ENCODE data around the gene ATP6V1D. TPM values are rescaled to one million over a fixed set of nuclear protein-coding genes. Genes with fewer than 3 reads are reported as not detected.
A peak's percentile ranks its signal among the peaks of the same experiment; 100 is the strongest.
"Not testable (repeated sequence)": the region's sequence is repeated elsewhere in the genome, so short reads cannot be mapped to it uniquely, and the experiment has no call there.

ATP6V1D gene
- total RNA-seq, 1 donor from 2014 or later = 29.1 TPM

DNA sequence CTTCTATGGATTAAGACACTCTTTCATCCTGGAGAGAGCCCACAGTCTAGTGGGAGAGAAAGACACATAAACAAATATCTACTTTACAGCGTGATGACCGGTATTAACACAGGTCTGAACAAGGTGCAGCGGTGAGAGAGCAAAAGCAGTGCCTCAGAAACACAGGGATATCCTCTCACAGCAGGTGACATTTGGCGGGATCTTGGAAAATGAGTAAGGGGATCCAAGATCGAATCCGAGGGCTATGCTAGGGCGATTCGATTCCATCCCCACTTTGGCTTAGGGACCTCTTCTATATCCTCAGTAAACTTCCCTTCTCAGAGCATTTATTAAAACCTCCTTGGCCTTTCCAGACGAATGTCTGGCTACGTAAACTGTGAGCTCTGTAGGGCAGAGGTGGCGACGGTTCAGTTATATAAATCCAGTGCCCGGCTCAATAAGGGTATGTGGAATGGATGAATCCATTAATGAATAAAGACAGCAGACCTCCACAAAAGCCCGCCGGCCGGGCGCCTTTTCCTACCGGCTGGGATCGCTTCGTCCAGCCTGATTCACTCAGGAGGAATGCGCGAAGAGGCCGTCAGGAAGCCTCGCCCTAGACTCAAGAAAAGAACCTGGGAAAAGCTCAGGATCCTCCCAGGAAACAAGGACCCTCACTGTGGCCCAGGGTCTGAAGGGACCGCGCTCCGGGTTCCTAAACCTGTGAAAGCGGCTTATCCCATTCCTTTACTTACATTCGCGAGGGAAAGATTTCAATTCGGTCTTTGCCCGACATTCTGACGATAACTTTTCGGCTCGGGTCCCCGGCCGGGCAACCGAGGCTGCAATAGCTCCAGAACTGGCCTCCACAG is 455 bp downstream of the ATP6V1D start:
- intact Hi-C loops (cut with micrococcal nuclease) = loop anchor here (1.0 to 10.0 kb wide), 3 partner anchors 118 to 744 kb away; partner anchors contain the start of genes ARG2 and PALS1
- Mint-ChIP-seq H3K27ac (peak overlapping the region; percentile 97), H3K36me3 (ENCODE audit: low read depth) (peaks cover 24% of the 10 kb centered on the region), H3K9me3 (no peaks in the 10 kb centered on the region), H3K4me3 (peak overlapping the region; percentile 92), H3K4me1 (ENCODE audit: low read depth) (peaks cover 75% of the 10 kb centered on the region), H3K27me3 (ENCODE audit: insufficient read depth) (no peaks in the 10 kb centered on the region)
- peak; percentile 1 for DNase-seq (ENCODE audit: low spot score)

- H3K9me3 Mint-ChIP-seq = no peaks in the 10 kb centered on the region
- H3K4me3 Mint-ChIP-seq = peak overlapping the region; percentile 92
- no peak for DNase-seq (ENCODE audit: low spot score)
- H3K27ac Mint-ChIP-seq = no peak overlapping the region
- H3K27me3 Mint-ChIP-seq (ENCODE audit: insufficient read depth) = no peaks in the 10 kb centered on the region
- intact Hi-C loops (cut with micrococcal nuclease) = loop anchor here (10.0 kb wide), 1 partner anchor 743 kb away; no protein-coding TSS in a partner anchor
- peaks cover 18% of the 10 kb centered on the region for H3K36me3 Mint-ChIP-seq (ENCODE audit: low read depth)
- H3K4me1 Mint-ChIP-seq (ENCODE audit: low read depth) = peaks cover 63% of the 10 kb centered on the region
Observed at GRCh38 chr14:67357969-67358354, 1.6 kb downstream of the ATP6V1D start.

DNA sequence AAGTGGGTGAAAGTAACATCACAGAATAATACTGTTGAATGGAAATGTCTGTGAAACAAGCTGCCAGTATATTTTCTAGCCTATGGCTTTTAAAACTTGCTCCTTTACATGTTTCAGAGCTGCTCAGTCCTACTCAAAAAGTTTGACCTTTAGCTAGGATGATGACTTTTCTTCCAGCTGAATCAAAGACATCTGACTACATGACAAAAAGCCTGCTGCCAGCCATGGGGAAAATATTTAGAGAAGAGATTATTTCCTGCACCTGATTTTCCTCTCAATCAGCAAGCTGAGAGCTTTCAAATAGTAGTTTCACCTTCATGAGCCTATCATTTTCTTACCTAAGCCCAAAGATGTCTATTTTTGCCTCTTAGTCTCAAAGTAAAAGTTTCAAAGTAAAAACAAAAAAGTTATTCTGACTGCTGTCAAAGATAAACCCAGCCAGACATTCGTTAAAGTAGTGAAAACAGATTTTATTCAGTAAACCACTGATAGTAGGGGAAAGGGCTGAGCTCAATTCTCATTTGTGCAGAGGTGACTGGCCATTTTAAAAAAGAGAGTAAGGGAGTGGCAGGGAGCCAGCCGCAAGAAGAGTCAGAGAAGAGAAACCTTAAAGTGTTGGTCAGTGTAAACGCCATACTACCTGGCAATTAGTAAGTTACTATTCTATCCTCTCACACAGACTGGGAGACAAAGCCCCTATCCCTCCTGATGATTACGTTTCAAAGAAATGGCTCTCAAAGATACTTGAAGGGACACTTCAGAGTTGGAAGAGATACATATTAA is 2.2 kb downstream of the ATP6V1D start:
- peak overlapping the region; percentile 92 for H3K4me3 Mint-ChIP-seq
- H3K4me1 Mint-ChIP-seq (ENCODE audit: low read depth) = peaks cover 57% of the 10 kb centered on the region
- peak overlapping the region; percentile 40 for H3K27ac Mint-ChIP-seq
- intact Hi-C loops (cut with micrococcal nuclease) = loop anchor here (10.0 kb wide), 1 partner anchor 743 kb away; no protein-coding TSS in a partner anchor
- DNase-seq (ENCODE audit: low spot score) = no peak
- no peaks in the 10 kb centered on the region for H3K9me3 Mint-ChIP-seq
- H3K36me3 Mint-ChIP-seq (ENCODE audit: low read depth) = peaks cover 15% of the 10 kb centered on the region
- H3K27me3 Mint-ChIP-seq (ENCODE audit: insufficient read depth) = no peaks in the 10 kb centered on the region

DNA sequence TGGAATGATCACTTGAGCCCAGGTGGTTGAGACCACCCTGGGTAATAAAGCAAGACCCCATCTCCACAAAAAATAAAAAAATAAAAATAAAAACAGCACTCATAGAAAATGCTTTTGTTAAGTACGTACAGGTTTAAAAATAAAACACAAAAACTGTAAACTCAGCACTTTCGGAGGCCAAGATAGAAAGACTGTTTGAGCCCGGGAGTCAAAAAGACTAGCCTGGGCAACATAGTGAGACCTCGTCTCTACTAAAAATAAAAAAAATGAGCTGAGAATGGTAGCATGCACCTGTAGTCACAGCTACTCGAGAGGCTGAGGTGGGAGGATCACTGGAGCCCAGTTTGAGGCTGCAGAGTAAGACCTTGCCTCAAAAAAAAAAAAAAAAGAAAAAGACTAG is 7.5 kb downstream of the ATP6V1D start:
- Mint-ChIP-seq H3K27me3 (ENCODE audit: insufficient read depth) (no peaks in the 10 kb centered on the region), H3K36me3 (ENCODE audit: low read depth) (peaks cover 15% of the 10 kb centered on the region), H3K9me3 (no peaks in the 10 kb centered on the region), H3K4me3 (no peak overlapping the region), H3K27ac (no peak overlapping the region), H3K4me1 (ENCODE audit: low read depth) (peaks cover 13% of the 10 kb centered on the region)
- intact Hi-C loops (cut with micrococcal nuclease) = loop anchor here (10.0 kb wide), 1 partner anchor 737 kb away; no protein-coding TSS in a partner anchor
- no peak for DNase-seq (ENCODE audit: low spot score)

GRCh38 chr14:67345583-67345982 is 14.0 kb downstream of the ATP6V1D start:
- DNase-seq (ENCODE audit: low spot score) = no peak
- Mint-ChIP-seq H3K4me1 (ENCODE audit: low read depth) (no peaks in the 10 kb centered on the region), H3K36me3 (ENCODE audit: low read depth) (peaks cover 28% of the 10 kb centered on the region), H3K27me3 (ENCODE audit: insufficient read depth) (no peaks in the 10 kb centered on the region), H3K9me3 (no peaks in the 10 kb centered on the region), H3K4me3 (no peak overlapping the region), H3K27ac (no peak overlapping the region)
- intact Hi-C loops (cut with micrococcal nuclease) = no loop called here

GRCh38 chr14:67343601-67344230 is 15.9 kb downstream of the ATP6V1D start:
- H3K27me3 Mint-ChIP-seq (ENCODE audit: insufficient read depth) = no peaks in the 10 kb centered on the region
- H3K9me3 Mint-ChIP-seq = no peaks in the 10 kb centered on the region
- no peaks in the 10 kb centered on the region for H3K4me1 Mint-ChIP-seq (ENCODE audit: low read depth)
- no peak overlapping the region for H3K27ac Mint-ChIP-seq
- intact Hi-C loops (cut with micrococcal nuclease) = no loop called here
- no peak overlapping the region for H3K4me3 Mint-ChIP-seq
- peaks cover 29% of the 10 kb centered on the region for H3K36me3 Mint-ChIP-seq (ENCODE audit: low read depth)
- DNase-seq (ENCODE audit: low spot score) = no peak

DNA sequence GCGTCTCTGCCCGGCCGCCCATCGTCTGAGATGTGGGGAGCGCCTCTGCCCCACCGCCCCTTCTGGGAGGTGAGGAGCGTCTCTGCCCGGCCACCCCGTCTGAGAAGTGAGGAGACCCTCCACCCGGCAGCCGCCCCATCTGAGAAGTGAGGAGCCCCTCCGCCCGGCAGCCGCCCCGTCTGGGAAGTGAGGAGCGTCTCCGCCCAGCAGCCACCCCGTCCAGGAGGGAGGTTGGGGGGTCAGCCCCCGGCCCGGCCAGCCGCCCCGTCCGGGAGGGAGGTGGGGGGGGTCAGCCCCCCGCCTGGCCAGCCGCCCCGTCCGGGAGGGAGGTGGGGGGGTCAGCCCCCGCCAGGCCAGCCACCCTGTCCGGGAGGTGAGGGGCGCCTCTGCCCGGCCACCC is 18.4 kb downstream of the ATP6V1D start:
- intact Hi-C loops (cut with micrococcal nuclease) = not testable (repeated sequence)

GRCh38 chr14:67335781-67336180 is 23.8 kb downstream of the ATP6V1D start:
- Mint-ChIP-seq H3K4me1 (ENCODE audit: low read depth) (no peaks in the 10 kb centered on the region), H3K27ac (no peak overlapping the region), H3K36me3 (ENCODE audit: low read depth) (peaks cover 27% of the 10 kb centered on the region), H3K4me3 (no peak overlapping the region), H3K27me3 (ENCODE audit: insufficient read depth) (no peaks in the 10 kb centered on the region), H3K9me3 (no peaks in the 10 kb centered on the region)
- DNase-seq (ENCODE audit: low spot score) = no peak
- intact Hi-C loops (cut with micrococcal nuclease) = no loop called here

More for the DNA sequence above, 18.4 kb downstream of the ATP6V1D start:
- H3K27ac Mint-ChIP-seq; DNase-seq (ENCODE audit: low spot score); H3K4me3 Mint-ChIP-seq; H3K27me3 Mint-ChIP-seq (ENCODE audit: insufficient read depth); H3K4me1 Mint-ChIP-seq (ENCODE audit: low read depth); H3K9me3 Mint-ChIP-seq: not testable (repeated sequence)
- H3K36me3 Mint-ChIP-seq (ENCODE audit: low read depth) = peaks cover 27% of the 10 kb centered on the region

GRCh38 chr14:67332468-67332867 is 27.1 kb downstream of the ATP6V1D start:
- Mint-ChIP-seq H3K4me3 (no peak overlapping the region), H3K36me3 (ENCODE audit: low read depth) (peaks cover 18% of the 10 kb centered on the region), H3K4me1 (ENCODE audit: low read depth) (no peaks in the 10 kb centered on the region), H3K27ac (no peak overlapping the region), H3K27me3 (ENCODE audit: insufficient read depth) (no peaks in the 10 kb centered on the region), H3K9me3 (no peaks in the 10 kb centered on the region)
- intact Hi-C loops (cut with micrococcal nuclease) = no loop called here
- DNase-seq (ENCODE audit: low spot score) = no peak

GRCh38 chr14:67331368-67332125 is 28.1 kb downstream of the ATP6V1D start:
- peaks cover 21% of the 10 kb centered on the region for H3K36me3 Mint-ChIP-seq (ENCODE audit: low read depth)
- H3K9me3 Mint-ChIP-seq = no peaks in the 10 kb centered on the region
- H3K4me3 Mint-ChIP-seq = no peak overlapping the region
- intact Hi-C loops (cut with micrococcal nuclease) = no loop called here
- H3K27me3 Mint-ChIP-seq (ENCODE audit: insufficient read depth) = no peaks in the 10 kb centered on the region
- H3K4me1 Mint-ChIP-seq (ENCODE audit: low read depth) = no peaks in the 10 kb centered on the region
- H3K27ac Mint-ChIP-seq = no peak overlapping the region
- DNase-seq (ENCODE audit: low spot score) = no peak

- intact Hi-C loops (cut with micrococcal nuclease); H3K27me3 Mint-ChIP-seq (ENCODE audit: insufficient read depth); H3K4me3 Mint-ChIP-seq; H3K27ac Mint-ChIP-seq; H3K4me1 Mint-ChIP-seq (ENCODE audit: low read depth); H3K9me3 Mint-ChIP-seq; DNase-seq (ENCODE audit: low spot score): not testable (repeated sequence)
- H3K36me3 Mint-ChIP-seq (ENCODE audit: low read depth) = peaks cover 17% of the 10 kb centered on the region
Observed at GRCh38 chr14:67329666-67330065, 29.9 kb downstream of the ATP6V1D start.

GRCh38 chr14:67319142-67319541 is 40.5 kb downstream of the ATP6V1D start:
- Mint-ChIP-seq H3K4me1 (ENCODE audit: low read depth) (no peaks in the 10 kb centered on the region), H3K27me3 (ENCODE audit: insufficient read depth) (no peaks in the 10 kb centered on the region), H3K9me3 (no peaks in the 10 kb centered on the region), H3K27ac (no peak overlapping the region), H3K36me3 (ENCODE audit: low read depth) (peaks cover 2% of the 10 kb centered on the region), H3K4me3 (no peak overlapping the region)
- no peak for DNase-seq (ENCODE audit: low spot score)
- intact Hi-C loops (cut with micrococcal nuclease) = no loop called here

Measured in activated T-helper 1 cell treated with anti-CD3 and anti-CD28 coated beads, Interleukin-12 subunit alpha, Interleukin-12 subunit beta, Interleukin-2, Interleukin-4 antibody, amounts not matched to agents 30 ng/mL and 10 ng/mL and 1 ng/mL, durations not matched to agents 14 hours and 24 hours and 36 hours (primary cell).